Glomerular visceral epithelial cell (primary cell): ENCODE data around the gene SNRPA.
"Not testable (repeated sequence)": the region's sequence is repeated elsewhere in the genome, so short reads cannot be mapped to it uniquely, and the experiment has no call there.

Experiments
- DNase-seq: peaks from one replicate; pipeline ENCODE4 v3.0.0-alpha.2; 2016; ENCODE audit errors: extremely low spot score

SNRPA gene

GRCh38 chr19:40744554-40745401 lies 6.2 kb upstream of the SNRPA start:
- no peak for DNase-seq

- peak; percentile 70 for DNase-seq
Measured at GRCh38 chr19:40745402-40745780, 5.6 kb upstream of the SNRPA start.

- DNase-seq, result no peak
Measured at GRCh38 chr19:40747536-40747935, 3.5 kb upstream of the SNRPA start.

GRCh38 chr19:40750058-40750873 lies 737 bp upstream of the SNRPA start, which contains the start of gene ACTMAP:
ACTMAP (minus strand) TSS chr19:40750477; CDS start chr19:40749803, 674 bp downstream.
- DNase-seq, result peak; percentile 100

- no peak for DNase-seq
Measured at GRCh38 chr19:40752257-40752781, 1.3 kb downstream of the SNRPA start.

- DNase-seq, result no peak
Measured at GRCh38 chr19:40754611-40755247, 3.7 kb downstream of the SNRPA start.

GRCh38 chr19:40755248-40755624 lies 4.2 kb downstream of the SNRPA start:
- peak; percentile 17 for DNase-seq

GRCh38 chr19:40755791-40756190 lies 4.8 kb downstream of the SNRPA start:
- DNase-seq, result no peak

GRCh38 chr19:40756502-40757110 lies 5.6 kb downstream of the SNRPA start:
- DNase-seq, result no peak

- no peak for DNase-seq
Measured at GRCh38 chr19:40758491-40758890, 7.5 kb downstream of the SNRPA start.

- no peak for DNase-seq
Measured at GRCh38 chr19:40759352-40759751, 8.3 kb downstream of the SNRPA start.

- no peak for DNase-seq
Measured at GRCh38 chr19:40762754-40763470, 11.9 kb downstream of the SNRPA start.

GRCh38 chr19:40763526-40763925 lies 12.5 kb downstream of the SNRPA start:
- no peak for DNase-seq

- DNase-seq, result no peak
Measured at GRCh38 chr19:40763963-40764362, 13.0 kb downstream of the SNRPA start.

GRCh38 chr19:40766385-40766784 lies 15.4 kb downstream of the SNRPA start:
- DNase-seq, result not testable (repeated sequence)

- DNase-seq, result no peak
Measured at GRCh38 chr19:40768869-40769268, 17.9 kb downstream of the SNRPA start.

GRCh38 chr19:40771101-40771862 lies 20.3 kb downstream of the SNRPA start:
- DNase-seq, result peak; percentile 21

GRCh38 chr19:40774916-40775631 lies 24.1 kb downstream of the SNRPA start, which contains the start of gene MIA:
MIA (plus strand) TSS chr19:40775521; CDS start chr19:40775543, 22 bp downstream.
- no peak for DNase-seq

- DNase-seq, result no peak
Measured at GRCh38 chr19:40775632-40776022, 24.6 kb downstream of the SNRPA start.
